GM12891 (cell line): Measurements from ENCODE around the gene PTPRG.

Experiments
- PAX5 ChIP-seq: IDR thresholded peaks from 2 replicates; pipeline ENCODE4 v1.6.1; 2011; ENCODE audit warnings: low read length, moderate library complexity, mild to moderate bottlenecking; ENCODE audit not compliant: insufficient read depth, severe bottlenecking
- POLR2A ChIP-seq: IDR thresholded peaks from 2 replicates; pipeline ENCODE4 v1.6.1; 2011; ENCODE audit warnings: low read depth, low read length, control low read depth
- POLR2AphosphoS5 ChIP-seq: IDR thresholded peaks from 2 replicates; pipeline ENCODE4 v1.6.1; 2011; ENCODE audit warnings: low read depth, low read length, control low read depth
- POU2F2 ChIP-seq: IDR thresholded peaks from 2 replicates; pipeline ENCODE4 v1.6.1; 2011; ENCODE audit warnings: low read depth, mild to moderate bottlenecking, control low read depth, low read length, moderate library complexity
- SPI1 ChIP-seq: IDR thresholded peaks from 2 replicates; pipeline ENCODE4 v1.6.1; 2011; ENCODE audit warnings: low read depth, low read length, control low read depth
- TAF1 ChIP-seq: IDR thresholded peaks from 2 replicates; pipeline ENCODE4 v1.6.1; 2011; ENCODE audit warnings: low read depth, low read length, control low read depth

- TF ChIP-seq POLR2A: no peak
- no peak for TF ChIP-seq POLR2AphosphoS5
- no peak for TF ChIP-seq TAF1
- no peak for TF ChIP-seq PAX5
- no peak for TF ChIP-seq SPI1
- TF ChIP-seq POU2F2: no peak
These were observed 307.1 kb downstream of the PTPRG start for GRCh38 chr3:61868499-61868898.
